Caco-2 (cell line): Measurements from ENCODE around the gene TMEM54. TPM values are rescaled to one million over a fixed set of nuclear protein-coding genes. Genes with fewer than 3 reads are reported as not detected.

Source experiments
- BruUV-seq: library from RNA; stranded (reverse); fragments of 400-500 nt; replicated peaks from 2 replicates; lab custom pipeline; 2021; lab: Mats Ljungman, UMichigan
- CTCF ChIA-PET: fragments of 300-600 bp; sonication (Branson Sonifier 250); formaldehyde crosslinking; loops from one replicate; lab custom pipeline; 2022; ENCODE audit warnings: antibody characterized with exemption; lab: Charles Lee
- POLR2A ChIA-PET: fragments of 300-600 bp; sonication (Branson Sonifier 250); formaldehyde crosslinking; loops from one replicate; lab custom pipeline; 2022; ENCODE audit warnings: antibody characterized with exemption; lab: Charles Lee
- DNase-seq, 2 experiments: peaks; one replicate each; pipeline versions ENCODE4 v3.0.0 to v3.0.0-alpha.2; 2020 to 2022
- H3K27me3 ChIP-seq: replicated peaks from 2 replicates; pipeline ENCODE4 v1.6.0; 2011; ENCODE audit warnings: low read length; ENCODE audit not compliant: control insufficient read depth, insufficient read depth
- H3K36me3 ChIP-seq: 2 replicates; pipeline ENCODE4 v1.5.1; 2011; ENCODE audit warnings: low read length; ENCODE audit not compliant: control insufficient read depth, insufficient read depth
- H3K4me1 ChIP-seq: fragments of 250-450 bp; sonication (Bioruptor Pico); 2 replicates; pipeline ENCODE4 v1.5.1; 2020; ENCODE audit warnings: mild to moderate bottlenecking
- H3K4me3 ChIP-seq: 2 replicates; pipeline ENCODE4 v1.5.1; 2011; ENCODE audit warnings: low read depth, mild to moderate bottlenecking, control low read depth, low read length
- H3K9me3 ChIP-seq: fragments of 250-450 bp; sonication (Bioruptor Pico); 2 replicates; pipeline ENCODE4 v1.5.1; 2020; ENCODE audit warnings: mild to moderate bottlenecking, moderate library complexity
- H3K27ac Mint-ChIP-seq: one replicate; pipeline ENCODE4 v1.8.0; 2022; ENCODE audit warnings: mixed read lengths; ENCODE audit not compliant: unreplicated experiment
- H3K27me3 Mint-ChIP-seq: one replicate; pipeline ENCODE4 v1.8.0; 2022; ENCODE audit warnings: mixed read lengths; ENCODE audit not compliant: insufficient read depth, unreplicated experiment
- H3K36me3 Mint-ChIP-seq: one replicate; pipeline ENCODE4 v1.8.0; 2022; ENCODE audit warnings: mild to moderate bottlenecking, mixed read lengths; ENCODE audit not compliant: insufficient read depth, unreplicated experiment
- H3K4me1 Mint-ChIP-seq: one replicate; pipeline ENCODE4 v1.8.0; 2022; ENCODE audit warnings: low read depth, mixed read lengths; ENCODE audit not compliant: unreplicated experiment
- H3K4me3 Mint-ChIP-seq: one replicate; pipeline ENCODE4 v1.8.0; 2022; ENCODE audit warnings: mild to moderate bottlenecking, moderate library complexity, mixed read lengths; ENCODE audit not compliant: unreplicated experiment
- H3K9me3 Mint-ChIP-seq: one replicate; pipeline ENCODE4 v1.8.0; 2022; ENCODE audit warnings: mixed read lengths; ENCODE audit not compliant: unreplicated experiment
- intact Hi-C: fragments of 100-400 bp; cut with micrococcal nuclease; formaldehyde crosslinking; loops from one replicate; pipeline ENCODE4 v1.10.0; 2022; ENCODE audit not compliant: unreplicated experiment
- total RNA-seq: library from RNA; stranded (reverse); gene quantifications from 2 replicates; pipeline ENCODE4 v1.2.3, GENCODE V29; 2022
- TF ChIP-seq, protein P1 (sequence below), 2 experiments: fragments of 200-600 bp in 1 of 2; IDR thresholded peaks; 1 replicate in 1 of 2; 2 replicates in 1 of 2; pipeline versions ENCODE4 v1.5.1 to v1.8.0; 2011 to 2022; ENCODE audit warnings: antibody characterized with exemption in 1 of 2, control low read depth in 1 of 2, inconsistent platforms in 1 of 2, low read depth in 1 of 2, low read length in 1 of 2, mild to moderate bottlenecking in 1 of 2, moderate library complexity in 1 of 2; ENCODE audit not compliant: insufficient read depth in 1 of 2, severe bottlenecking in 1 of 2, unreplicated experiment in 1 of 2

TMEM54 gene
- total RNA-seq, 1 experiment from 2014 or later: 50.1 TPM

- no peaks in the 10 kb centered on the region for H3K4me1 ChIP-seq
- Mint-ChIP-seq H3K4me3 (peak overlapping the region; percentile 48), H3K9me3 (no peaks in the 10 kb centered on the region), H3K36me3 (peaks cover 4% of the 10 kb centered on the region), H3K27ac (no peak overlapping the region), H3K4me1 (no peaks in the 10 kb centered on the region), H3K27me3 (peaks cover 3% of the 10 kb centered on the region)
- intact Hi-C loops: no loop called here
- POLR2A ChIA-PET: interaction anchor here (0.7 kb wide), 1 partner anchor 107 kb away, joined by 4 read pairs; no protein-coding TSS in a partner anchor
- H3K36me3 ChIP-seq: no peaks in the 10 kb centered on the region
- DNase-seq: no peak
- H3K9me3 ChIP-seq: no peaks in the 10 kb centered on the region
- TF ChIP-seq, protein P1, sequence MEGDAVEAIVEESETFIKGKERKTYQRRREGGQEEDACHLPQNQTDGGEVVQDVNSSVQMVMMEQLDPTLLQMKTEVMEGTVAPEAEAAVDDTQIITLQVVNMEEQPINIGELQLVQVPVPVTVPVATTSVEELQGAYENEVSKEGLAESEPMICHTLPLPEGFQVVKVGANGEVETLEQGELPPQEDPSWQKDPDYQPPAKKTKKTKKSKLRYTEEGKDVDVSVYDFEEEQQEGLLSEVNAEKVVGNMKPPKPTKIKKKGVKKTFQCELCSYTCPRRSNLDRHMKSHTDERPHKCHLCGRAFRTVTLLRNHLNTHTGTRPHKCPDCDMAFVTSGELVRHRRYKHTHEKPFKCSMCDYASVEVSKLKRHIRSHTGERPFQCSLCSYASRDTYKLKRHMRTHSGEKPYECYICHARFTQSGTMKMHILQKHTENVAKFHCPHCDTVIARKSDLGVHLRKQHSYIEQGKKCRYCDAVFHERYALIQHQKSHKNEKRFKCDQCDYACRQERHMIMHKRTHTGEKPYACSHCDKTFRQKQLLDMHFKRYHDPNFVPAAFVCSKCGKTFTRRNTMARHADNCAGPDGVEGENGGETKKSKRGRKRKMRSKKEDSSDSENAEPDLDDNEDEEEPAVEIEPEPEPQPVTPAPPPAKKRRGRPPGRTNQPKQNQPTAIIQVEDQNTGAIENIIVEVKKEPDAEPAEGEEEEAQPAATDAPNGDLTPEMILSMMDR (IDR thresholded peaks at IDR 0.05; ENCODE audit: insufficient read depth in 1 of 2, low read depth in 1 of 2, low read length in 1 of 2, severe bottlenecking in 1 of 2, unreplicated experiment in 1 of 2): no peak
- no peak overlapping the region for H3K4me3 ChIP-seq
- no peaks in the 10 kb centered on the region for H3K27me3 ChIP-seq
- CTCF ChIA-PET: interaction anchor here (0.6 kb wide), 1 partner anchor 505 kb away, joined by 7 read pairs; no protein-coding TSS in a partner anchor
- BruUV-seq: no TSS peak
Measured at GRCh38 chr1:32885676-32886003, 15.5 kb downstream of the TMEM54 start.

DNA sequence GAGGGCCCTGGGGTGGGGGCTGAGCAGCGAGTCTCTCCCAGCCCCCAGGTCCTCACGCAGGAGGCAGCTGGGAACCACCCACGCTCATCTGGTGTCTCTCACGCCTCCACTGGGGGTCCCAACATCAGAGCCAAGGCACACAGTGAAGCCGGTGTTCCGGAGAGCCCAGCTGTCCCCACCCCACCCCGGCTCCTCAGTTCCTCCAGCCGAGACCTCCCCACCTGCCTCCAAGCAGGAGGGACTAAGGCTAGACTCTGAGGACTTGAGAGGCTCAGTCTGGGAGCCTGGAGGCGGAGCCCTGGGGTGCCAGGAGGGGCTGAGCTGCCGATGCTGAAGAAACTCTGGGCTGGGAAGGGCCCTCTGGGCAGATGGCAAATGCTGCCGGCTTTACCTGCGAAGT, 16.5 kb downstream of the TMEM54 start:
- Histone ChIP-seq H3K9me3 (no peaks in the 10 kb centered on the region), H3K36me3 (no peaks in the 10 kb centered on the region), H3K4me1 (no peaks in the 10 kb centered on the region), H3K4me3 (no peak overlapping the region), H3K27me3 (no peaks in the 10 kb centered on the region)
- BruUV-seq: no TSS peak
- no peak overlapping the region for H3K27ac Mint-ChIP-seq
- H3K4me1 Mint-ChIP-seq: no peaks in the 10 kb centered on the region
- POLR2A ChIA-PET: no interaction called here
- intact Hi-C loops: no loop called here
- H3K9me3 Mint-ChIP-seq: no peaks in the 10 kb centered on the region
- peaks cover 3% of the 10 kb centered on the region for H3K27me3 Mint-ChIP-seq
- H3K36me3 Mint-ChIP-seq: peaks cover 4% of the 10 kb centered on the region
- TF ChIP-seq, protein P1 (IDR thresholded peaks at IDR 0.05; ENCODE audit: insufficient read depth in 1 of 2, low read depth in 1 of 2, low read length in 1 of 2, severe bottlenecking in 1 of 2, unreplicated experiment in 1 of 2): no peak
- no peak overlapping the region for H3K4me3 Mint-ChIP-seq
- CTCF ChIA-PET: no interaction called here
- DNase-seq: no peak

GRCh38 chr1:32884032-32884372, 17.2 kb downstream of the TMEM54 start:
- TF ChIP-seq, protein P1 (IDR thresholded peaks at IDR 0.05; ENCODE audit: insufficient read depth in 1 of 2, low read depth in 1 of 2, low read length in 1 of 2, severe bottlenecking in 1 of 2, unreplicated experiment in 1 of 2): no peak
- Mint-ChIP-seq H3K4me1 (no peaks in the 10 kb centered on the region), H3K36me3 (peaks cover 4% of the 10 kb centered on the region), H3K4me3 (no peak overlapping the region), H3K27ac (no peak overlapping the region), H3K9me3 (no peaks in the 10 kb centered on the region), H3K27me3 (peaks cover 3% of the 10 kb centered on the region)
- ChIA-PET POLR2A (no interaction called here), CTCF (no interaction called here)
- Histone ChIP-seq H3K4me3 (no peak overlapping the region), H3K36me3 (no peaks in the 10 kb centered on the region), H3K9me3 (no peaks in the 10 kb centered on the region), H3K27me3 (no peaks in the 10 kb centered on the region), H3K4me1 (no peaks in the 10 kb centered on the region)
- no peak for DNase-seq
- no TSS peak for BruUV-seq
- intact Hi-C loops: no loop called here
